Endothelial cell of umbilical vein (primary cell): ENCODE measurements around the gene FUT7. TPM values are rescaled to one million over a fixed set of nuclear protein-coding genes. Genes with fewer than 3 reads are reported as not detected.

Source experiments
- BruUV-seq: library from RNA; stranded (reverse); fragments of 400-500 nt; replicated peaks from 2 replicates; lab custom pipeline; 2021; lab: Mats Ljungman, UMichigan
- CTCF ChIA-PET: fragments of 300-600, 350-600 bp; sonication (Branson Sonifier 250); formaldehyde crosslinking; loops from one replicate; lab custom pipeline; 2021; ENCODE audit warnings: antibody characterized with exemption, inconsistent platforms; lab: Charles Lee
- POLR2A ChIA-PET: fragments of 300-600, 350-600 bp; sonication (Branson Sonifier 250); formaldehyde crosslinking; loops from one replicate; lab custom pipeline; 2021; ENCODE audit warnings: antibody characterized with exemption, inconsistent platforms; lab: Charles Lee
- DNase-seq: peaks from one replicate; pipeline ENCODE4 v3.0.0-alpha.2; 2011; ENCODE audit warnings: low read depth, low spot score
- FAIRE-seq: peaks from 2 replicates; lab custom pipeline; 2011; peaks lifted over from hg19 to GRCh38; lab: Jason Lieb, UNC
- H2AFZ ChIP-seq: 2 replicates; pipeline ENCODE4 v1.6.0; 2012; ENCODE audit warnings: low read depth, low read length, control low read depth, inconsistent platforms
- H3K27ac ChIP-seq: 2 replicates; pipeline ENCODE4 v1.5.1; 2011; ENCODE audit warnings: low read depth, mild to moderate bottlenecking, control low read depth, low read length, moderate library complexity; ENCODE audit not compliant: insufficient read depth
- H3K27me3 ChIP-seq, 2 experiments: 2 replicates each; pipeline versions ENCODE4 v1.6.0 to v1.6.1; 2011; ENCODE audit warnings: low read length in 2 of 2, mixed read lengths in 1 of 2; ENCODE audit not compliant: control insufficient read depth in 2 of 2, insufficient read depth in 2 of 2
- H3K36me3 ChIP-seq, 2 experiments: 2 replicates in 1 of 2; 3 replicates in 1 of 2; pipeline ENCODE4 v1.5.1; 2011; ENCODE audit warnings: low read length in 2 of 2, mild to moderate bottlenecking in 1 of 2, moderate library complexity in 1 of 2; ENCODE audit not compliant: control insufficient read depth in 2 of 2, insufficient read depth in 2 of 2; ENCODE audit errors: extremely low read depth in 1 of 2
- H3K4me1 ChIP-seq: 3 replicates; pipeline ENCODE4 v1.5.1; 2011; ENCODE audit warnings: mild to moderate bottlenecking, low read length; ENCODE audit not compliant: control insufficient read depth, insufficient read depth; ENCODE audit errors: extremely low read depth
- H3K4me2 ChIP-seq: 2 replicates; pipeline ENCODE4 v1.6.1; 2011; ENCODE audit warnings: low read length, control low read depth, mixed read lengths; ENCODE audit not compliant: insufficient read depth
- H3K4me3 ChIP-seq, 3 experiments: fragments of 200-600 bp in 1 of 3; sonication (generic), shearing (Covaris generic) in 1 of 3; replicated peaks in 1 of 3; 2 replicates each; pipeline ENCODE4 v1.5.1; 2011 to 2016; ENCODE audit warnings: control low read depth in 3 of 3, low read length in 3 of 3, mild to moderate bottlenecking in 2 of 3, inconsistent platforms in 1 of 3, low read depth in 1 of 3, moderate library complexity in 1 of 3; ENCODE audit not compliant: insufficient read depth in 1 of 3
- H3K79me2 ChIP-seq: 2 replicates; pipeline ENCODE4 v1.6.0; 2012; ENCODE audit warnings: low read length, inconsistent platforms; ENCODE audit not compliant: control insufficient read depth, insufficient read depth
- H3K9ac ChIP-seq: replicated peaks from 2 replicates; pipeline ENCODE3; 2011; ENCODE audit warnings: low read length, control low read depth; ENCODE audit not compliant: insufficient read depth; ENCODE audit errors: extremely low read depth
- H3K9me1 ChIP-seq: replicated peaks from 3 replicates; pipeline ENCODE4 v1.6.0; 2011; ENCODE audit warnings: mild to moderate bottlenecking, low read length; ENCODE audit not compliant: control insufficient read depth, insufficient read depth; ENCODE audit errors: extremely low read depth
- H3K9me3 ChIP-seq: replicated peaks from 2 replicates; pipeline ENCODE4 v1.5.1; 2012; ENCODE audit warnings: low read length, inconsistent platforms; ENCODE audit not compliant: control insufficient read depth, insufficient read depth
- H4K20me1 ChIP-seq: replicated peaks from 2 replicates; pipeline ENCODE3; 2011; ENCODE audit warnings: mild to moderate bottlenecking, low read length; ENCODE audit not compliant: control insufficient read depth, insufficient read depth; ENCODE audit errors: extremely low read depth
- EZH2 ChIP-seq: IDR thresholded peaks from 2 replicates; pipeline ENCODE4 v1.6.1; 2012; ENCODE audit warnings: borderline replicate concordance, low read depth, mild to moderate bottlenecking, moderate library complexity, low read length, inconsistent platforms; ENCODE audit not compliant: severe bottlenecking
- FOS ChIP-seq: IDR thresholded peaks from 2 replicates; pipeline ENCODE4 v1.6.1; 2011; ENCODE audit warnings: mild to moderate bottlenecking, low read length, moderate library complexity, borderline replicate concordance; ENCODE audit not compliant: insufficient read depth
- GATA2 ChIP-seq: IDR thresholded peaks from 2 replicates; pipeline ENCODE4 v1.7.0; 2011; ENCODE audit warnings: low read depth, mild to moderate bottlenecking, moderate library complexity, mixed read lengths, low read length; ENCODE audit not compliant: insufficient read length, insufficient read depth
- JUN ChIP-seq: IDR thresholded peaks from 2 replicates; pipeline ENCODE4 v1.6.1; 2011; ENCODE audit warnings: borderline replicate concordance, low read depth; ENCODE audit not compliant: insufficient read length, insufficient read depth
- MYC ChIP-seq: IDR thresholded peaks from one replicate; pipeline ENCODE4 v1.6.1; 2011; ENCODE audit warnings: mild to moderate bottlenecking, low read depth, low read length
- POLR2A ChIP-seq: IDR thresholded peaks from 2 replicates; pipeline ENCODE4 v1.6.1; 2012; ENCODE audit warnings: low read depth, mild to moderate bottlenecking, control low read depth, low read length
- POLR2AphosphoS5 ChIP-seq: IDR thresholded peaks from 2 replicates; pipeline ENCODE4 v1.6.1; 2012; ENCODE audit warnings: low read depth, mild to moderate bottlenecking, control low read depth, low read length, moderate library complexity; ENCODE audit not compliant: insufficient read depth
- dilution Hi-C: fragments of 300-500 bp; cut with MboI; formaldehyde crosslinking; loops from one replicate; pipeline ENCODE4 v1.15.0; 2019; ENCODE audit warnings: low sequenced_read_pairs; ENCODE audit not compliant: extremely low pct_ligation_motif_present
- intact Hi-C: fragments of 100-400 bp; cut with micrococcal nuclease; formaldehyde crosslinking; loops from one replicate; pipeline ENCODE4 v1.10.0; 2022
- polyA plus RNA-seq, 4 experiments: library from polyadenylated mRNA; depleted of rRNA in 3 of 4; stranded (reverse) in 3 of 4; unstranded in 1 of 4; fragments of >200 nt; gene quantifications; 2 replicates each; pipeline versions ENCODE4 v1.2.1 to v1.2.3, GENCODE V29; 2011 to 2012; ENCODE audit warnings: missing spikeins in 1 of 4
- total RNA-seq: library from RNA; stranded (reverse); gene quantifications from 2 replicates; pipeline ENCODE4 v1.2.3, GENCODE V29; 2021
- TF ChIP-seq, protein P1 (sequence below), 2 donors: IDR thresholded peaks; 1 replicate in 1 of 2; 2 replicates in 1 of 2; pipeline ENCODE4 v1.5.1; 2011; ENCODE audit warnings: low read length in 2 of 2, mild to moderate bottlenecking in 2 of 2, moderate library complexity in 2 of 2, control low read depth in 1 of 2, inconsistent platforms in 1 of 2, low read depth in 1 of 2; ENCODE audit not compliant: insufficient read depth in 1 of 2; ENCODE audit errors: extremely low read depth in 1 of 2
- TF ChIP-seq, protein P2 (sequence below): IDR thresholded peaks from 2 replicates; pipeline ENCODE4 v1.6.1; 2011; ENCODE audit not compliant: insufficient read depth, insufficient read length

FUT7 gene
- total and polyA plus RNA-seq, 2 donors (not counting 3 experiments of a cell fraction or from before 2014, with no cell fraction given): not detected

GRCh38 chr9:137057545-137057944 is 25.7 kb upstream of the FUT7 start:
- H3K4me3 ChIP-seq: no peak overlapping the region
- no peaks in the 10 kb centered on the region for H3K4me1 ChIP-seq
- no peaks in the 10 kb centered on the region for H4K20me1 ChIP-seq
- no peak for FAIRE-seq
- dilution Hi-C loops (no loop called here), intact Hi-C loops (no loop called here)
- no peaks in the 10 kb centered on the region for H3K9me3 ChIP-seq
- TF ChIP-seq GATA2 (no peak), POLR2A (no peak)
- TF ChIP-seq, protein P1, sequence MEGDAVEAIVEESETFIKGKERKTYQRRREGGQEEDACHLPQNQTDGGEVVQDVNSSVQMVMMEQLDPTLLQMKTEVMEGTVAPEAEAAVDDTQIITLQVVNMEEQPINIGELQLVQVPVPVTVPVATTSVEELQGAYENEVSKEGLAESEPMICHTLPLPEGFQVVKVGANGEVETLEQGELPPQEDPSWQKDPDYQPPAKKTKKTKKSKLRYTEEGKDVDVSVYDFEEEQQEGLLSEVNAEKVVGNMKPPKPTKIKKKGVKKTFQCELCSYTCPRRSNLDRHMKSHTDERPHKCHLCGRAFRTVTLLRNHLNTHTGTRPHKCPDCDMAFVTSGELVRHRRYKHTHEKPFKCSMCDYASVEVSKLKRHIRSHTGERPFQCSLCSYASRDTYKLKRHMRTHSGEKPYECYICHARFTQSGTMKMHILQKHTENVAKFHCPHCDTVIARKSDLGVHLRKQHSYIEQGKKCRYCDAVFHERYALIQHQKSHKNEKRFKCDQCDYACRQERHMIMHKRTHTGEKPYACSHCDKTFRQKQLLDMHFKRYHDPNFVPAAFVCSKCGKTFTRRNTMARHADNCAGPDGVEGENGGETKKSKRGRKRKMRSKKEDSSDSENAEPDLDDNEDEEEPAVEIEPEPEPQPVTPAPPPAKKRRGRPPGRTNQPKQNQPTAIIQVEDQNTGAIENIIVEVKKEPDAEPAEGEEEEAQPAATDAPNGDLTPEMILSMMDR (IDR thresholded peaks at IDR 0.05; ENCODE audit: extremely low read depth in 1 of 2, insufficient read depth in 1 of 2, low read depth in 1 of 2, low read length in 2 of 2): no peak
- no TSS peak for BruUV-seq
- H2AFZ ChIP-seq: no peak overlapping the region
- no peaks in the 10 kb centered on the region for H3K36me3 ChIP-seq
- ChIA-PET POLR2A (no interaction called here), CTCF (interaction anchor here (2.3 to 7.4 kb wide), 2 partner anchors 8 to 11 kb away, joined by 12 to 50 read pairs; partner anchors contain the start of gene NPDC1)
- peaks cover 7 to 17% of the 10 kb centered on the region in 2 experiments for H3K27me3 ChIP-seq
- no peak for DNase-seq
- H3K79me2 ChIP-seq: no peaks in the 10 kb centered on the region
- H3K9ac ChIP-seq: no peak overlapping the region
- H3K27ac ChIP-seq: no peak overlapping the region
- no peaks in the 10 kb centered on the region for H3K9me1 ChIP-seq
- no peak overlapping the region for H3K4me2 ChIP-seq

GRCh38 chr9:137056739-137057415 is 25.0 kb upstream of the FUT7 start:
- Histone ChIP-seq H3K4me1 (no peaks in the 10 kb centered on the region), H3K9ac (no peak overlapping the region), H3K4me3 (no peak overlapping the region), H4K20me1 (no peaks in the 10 kb centered on the region), H3K9me1 (no peaks in the 10 kb centered on the region), H3K27ac (no peak overlapping the region), H3K9me3 (no peaks in the 10 kb centered on the region), H2AFZ (no peak overlapping the region), H3K79me2 (no peaks in the 10 kb centered on the region), H3K4me2 (no peak overlapping the region), H3K36me3 (no peaks in the 10 kb centered on the region), H3K27me3 (peaks cover 8 to 17% of the 10 kb centered on the region in 2 experiments)
- ChIA-PET POLR2A (interaction anchor here (0.6 kb wide), 1 partner anchor 186 kb away, joined by 3 read pairs; no protein-coding TSS in a partner anchor), CTCF (interaction anchor here (1.3 to 7.4 kb wide), 6 partner anchors 7 to 180 kb away, joined by 3 to 50 read pairs (median 13); partner anchors contain the start of genes NPDC1 and SAPCD2)
- DNase-seq: no peak
- no TSS peak for BruUV-seq
- intact Hi-C loops: no loop called here
- FAIRE-seq: no peak
- TF ChIP-seq EZH2 (no peak), FOS (no peak), MYC (no peak), JUN (no peak), GATA2 (no peak), POLR2A (no peak), POLR2AphosphoS5 (no peak)
- TF ChIP-seq, protein P2, sequence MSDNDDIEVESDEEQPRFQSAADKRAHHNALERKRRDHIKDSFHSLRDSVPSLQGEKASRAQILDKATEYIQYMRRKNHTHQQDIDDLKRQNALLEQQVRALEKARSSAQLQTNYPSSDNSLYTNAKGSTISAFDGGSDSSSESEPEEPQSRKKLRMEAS: no peak
- TF ChIP-seq, protein P1 (IDR thresholded peaks at IDR 0.05; ENCODE audit: extremely low read depth in 1 of 2, insufficient read depth in 1 of 2, low read depth in 1 of 2, low read length in 2 of 2): no peak
- dilution Hi-C loops: no loop called here
